Activated B cell treated with CpG ODN at 0.5 μM for 24 hours (primary cell): ENCODE measurements around the gene SBNO2. TPM values are rescaled to one million over a fixed set of nuclear protein-coding genes. Genes with fewer than 3 reads are reported as not detected.
A peak's percentile ranks its signal among the peaks of the same experiment; 100 is the strongest.

ENCODE experiments used
- ATAC-seq: fragments of 200-7000 bp; cut with Tn5 transposase; one replicate; pipeline ENCODE4 v1.10.0; 2021; ENCODE audit warnings: low read depth, mild to moderate bottlenecking, moderate library complexity
- CTCF ChIA-PET: fragments of 350-600 bp; sonication (Branson Sonifier 250); formaldehyde crosslinking; loops from one replicate; lab custom pipeline; 2021; ENCODE audit warnings: antibody characterized with exemption; lab: Charles Lee
- POLR2A ChIA-PET: fragments of 350-600 bp; sonication (Branson Sonifier 250); formaldehyde crosslinking; loops from one replicate; lab custom pipeline; 2021; ENCODE audit warnings: antibody characterized with exemption; lab: Charles Lee
- DNase-seq: peaks from one replicate; pipeline ENCODE4 v3.0.0; 2022
- H3K27ac Mint-ChIP-seq: one replicate; pipeline ENCODE4 v1.8.0; 2020; ENCODE audit warnings: mixed read lengths
- H3K27me3 Mint-ChIP-seq: one replicate; pipeline ENCODE4 v1.8.0; 2021; ENCODE audit warnings: mixed read lengths
- H3K36me3 Mint-ChIP-seq: one replicate; pipeline ENCODE4 v1.8.0; 2021; ENCODE audit warnings: low read depth, mixed read lengths
- H3K4me1 Mint-ChIP-seq: one replicate; pipeline ENCODE4 v1.8.0; 2021; ENCODE audit warnings: mixed read lengths
- H3K4me3 Mint-ChIP-seq: one replicate; pipeline ENCODE4 v1.8.0; 2020; ENCODE audit warnings: mild to moderate bottlenecking, mixed read lengths
- H3K9me3 Mint-ChIP-seq: one replicate; pipeline ENCODE4 v1.8.0; 2020; ENCODE audit warnings: mixed read lengths
- intact Hi-C: fragments of 100-400 bp; cut with micrococcal nuclease; formaldehyde crosslinking; loops from one replicate; pipeline ENCODE4 v1.15.1; 2024
- total RNA-seq: library from RNA; stranded (reverse); gene quantifications from 2 replicates; pipeline ENCODE4 v1.2.3, GENCODE V29; 2022
- TF ChIP-seq, protein P1 (sequence below): fragments of 200-600 bp; IDR thresholded peaks from one replicate; pipeline ENCODE4 v1.8.0; 2022; ENCODE audit warnings: antibody characterized with exemption, mild to moderate bottlenecking

Gene SBNO2
- total RNA-seq, 1 donor from 2014 or later: 127 TPM

- ATAC-seq (peak; percentile 3), DNase-seq (no peak)
- no peaks in the 10 kb centered on the region for H3K9me3 Mint-ChIP-seq
- intact Hi-C loops: loop anchor here (1.0 to 5.0 kb wide), 4 partner anchors 14 to 124 kb away; partner anchors contain the start of genes GPX4, RNU6-2 and TMEM259
- H3K36me3 Mint-ChIP-seq: peaks cover 35% of the 10 kb centered on the region
- ChIA-PET CTCF (interaction anchor here (1.1 to 1.9 kb wide), 5 partner anchors 10 to 204 kb away, joined by 3 to 6 read pairs (median 4); partner anchors contain the start of gene ABCA7), POLR2A (interaction anchor here (0.5 to 5.3 kb wide), 22 partner anchors 8 to 297 kb away, joined by 3 to 140 read pairs (median 9); partner anchors contain the start of genes ABCA7, CIRBP, CNN2 and GPX4)
- TF ChIP-seq, protein P1, sequence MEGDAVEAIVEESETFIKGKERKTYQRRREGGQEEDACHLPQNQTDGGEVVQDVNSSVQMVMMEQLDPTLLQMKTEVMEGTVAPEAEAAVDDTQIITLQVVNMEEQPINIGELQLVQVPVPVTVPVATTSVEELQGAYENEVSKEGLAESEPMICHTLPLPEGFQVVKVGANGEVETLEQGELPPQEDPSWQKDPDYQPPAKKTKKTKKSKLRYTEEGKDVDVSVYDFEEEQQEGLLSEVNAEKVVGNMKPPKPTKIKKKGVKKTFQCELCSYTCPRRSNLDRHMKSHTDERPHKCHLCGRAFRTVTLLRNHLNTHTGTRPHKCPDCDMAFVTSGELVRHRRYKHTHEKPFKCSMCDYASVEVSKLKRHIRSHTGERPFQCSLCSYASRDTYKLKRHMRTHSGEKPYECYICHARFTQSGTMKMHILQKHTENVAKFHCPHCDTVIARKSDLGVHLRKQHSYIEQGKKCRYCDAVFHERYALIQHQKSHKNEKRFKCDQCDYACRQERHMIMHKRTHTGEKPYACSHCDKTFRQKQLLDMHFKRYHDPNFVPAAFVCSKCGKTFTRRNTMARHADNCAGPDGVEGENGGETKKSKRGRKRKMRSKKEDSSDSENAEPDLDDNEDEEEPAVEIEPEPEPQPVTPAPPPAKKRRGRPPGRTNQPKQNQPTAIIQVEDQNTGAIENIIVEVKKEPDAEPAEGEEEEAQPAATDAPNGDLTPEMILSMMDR: no peak
- H3K27me3 Mint-ChIP-seq: no peaks in the 10 kb centered on the region
- H3K4me1 Mint-ChIP-seq: peaks cover 57% of the 10 kb centered on the region
- H3K27ac Mint-ChIP-seq: peak overlapping the region; percentile 92
- H3K4me3 Mint-ChIP-seq: peak overlapping the region; percentile 93
Observed at GRCh38 chr19:1068009-1069001, 105.8 kb downstream of the SBNO2 start.

GRCh38 chr19:1067341-1067957 lies 106.6 kb downstream of the SBNO2 start:
- TF ChIP-seq, protein P1: no peak
- peak; percentile 36 for ATAC-seq
- POLR2A ChIA-PET: interaction anchor here (0.5 to 5.3 kb wide), 28 partner anchors 9 to 538 kb away, joined by 3 to 140 read pairs (median 6); partner anchors contain the start of genes ABCA7, CIRBP, CNN2 and GPX4
- Mint-ChIP-seq H3K4me3 (peak overlapping the region; percentile 93), H3K27me3 (no peaks in the 10 kb centered on the region), H3K27ac (peak overlapping the region; percentile 89), H3K36me3 (peaks cover 27% of the 10 kb centered on the region), H3K4me1 (peaks cover 48% of the 10 kb centered on the region), H3K9me3 (no peaks in the 10 kb centered on the region)
- no peak for DNase-seq
- CTCF ChIA-PET: interaction anchor here (0.9 to 1.9 kb wide), 10 partner anchors 10 to 204 kb away, joined by 3 to 6 read pairs (median 4); partner anchors contain the start of genes ABCA7 and CNN2
- intact Hi-C loops: loop anchor here (1.0 to 5.0 kb wide), 3 partner anchors 10 to 125 kb away; no protein-coding TSS in a partner anchor

GRCh38 chr19:1066748-1067340 lies 107.2 kb downstream of the SBNO2 start, which contains the start of gene ARHGAP45:
Gene ARHGAP45, plus strand, starts transcription at chr19:1067167. Its CDS starts 239 bp downstream, at chr19:1067406.
- ATAC-seq (peak; percentile 59), DNase-seq (peak; percentile 79)
- intact Hi-C loops: loop anchor here (1.0 to 5.0 kb wide), 3 partner anchors 10 to 125 kb away; no protein-coding TSS in a partner anchor
- no peaks in the 10 kb centered on the region for H3K27me3 Mint-ChIP-seq
- peaks cover 26% of the 10 kb centered on the region for H3K36me3 Mint-ChIP-seq
- TF ChIP-seq, protein P1: no peak
- ChIA-PET POLR2A (interaction anchor here (0.6 to 5.3 kb wide), 25 partner anchors 10 to 538 kb away, joined by 3 to 140 read pairs (median 7); partner anchors contain the start of genes ABCA7, CIRBP, CNN2 and GPX4), CTCF (interaction anchor here (0.5 to 2.7 kb wide), 13 partner anchors 8 to 306 kb away, joined by 3 to 9 read pairs (median 4); partner anchors contain the start of genes ABCA7 and CNN2)
- H3K27ac Mint-ChIP-seq: peak within 1 kb of the TSS; percentile 89
- peaks cover 42% of the 10 kb centered on the region for H3K4me1 Mint-ChIP-seq
- H3K4me3 Mint-ChIP-seq: peak within 1 kb of the TSS; percentile 93
- no peaks in the 10 kb centered on the region for H3K9me3 Mint-ChIP-seq

DNA sequence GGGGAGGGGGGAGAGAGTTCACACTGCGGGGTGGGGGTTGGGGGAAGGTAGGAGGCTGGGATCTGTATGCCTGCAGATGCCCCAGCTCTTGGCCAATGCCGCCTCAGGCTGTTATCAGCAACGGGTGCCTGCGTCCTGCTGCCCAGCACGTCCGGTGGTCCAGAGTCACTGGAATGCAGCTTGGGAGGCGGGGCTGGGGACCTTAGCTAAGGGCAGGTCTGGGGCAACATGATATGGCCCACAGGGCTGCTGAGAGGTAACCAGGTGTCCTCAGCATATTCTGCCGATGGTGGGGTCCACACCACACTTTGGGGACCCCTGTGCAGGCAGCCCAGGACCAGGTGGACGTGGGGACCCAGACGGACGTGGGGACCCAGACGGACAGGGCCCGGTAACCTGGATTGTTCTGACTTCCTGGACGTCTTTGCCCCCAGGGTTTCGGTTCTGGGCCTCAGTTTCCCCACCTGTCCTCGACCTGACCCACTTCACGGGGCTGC lies 107.8 kb downstream of the SBNO2 start:
- ATAC-seq: no peak
- ChIA-PET POLR2A (interaction anchor here (0.6 to 5.3 kb wide), 19 partner anchors 9 to 527 kb away, joined by 3 to 140 read pairs (median 20); partner anchors contain the start of genes ABCA7, CIRBP, CNN2 and GPX4), CTCF (interaction anchor here (0.5 to 2.7 kb wide), 9 partner anchors 8 to 307 kb away, joined by 3 to 9 read pairs (median 3); no protein-coding TSS in a partner anchor)
- peak overlapping the region; percentile 77 for H3K4me3 Mint-ChIP-seq
- intact Hi-C loops: loop anchor here (2.0 to 5.0 kb wide), 2 partner anchors 27 to 126 kb away; no protein-coding TSS in a partner anchor
- TF ChIP-seq, protein P1: no peak
- no peak for DNase-seq
- H3K36me3 Mint-ChIP-seq: peaks cover 23% of the 10 kb centered on the region
- no peaks in the 10 kb centered on the region for H3K9me3 Mint-ChIP-seq
- H3K4me1 Mint-ChIP-seq: peaks cover 39% of the 10 kb centered on the region
- H3K27me3 Mint-ChIP-seq: no peaks in the 10 kb centered on the region
- H3K27ac Mint-ChIP-seq: no peak overlapping the region
